ENCODE results near the gene DPF3.

DNA sequence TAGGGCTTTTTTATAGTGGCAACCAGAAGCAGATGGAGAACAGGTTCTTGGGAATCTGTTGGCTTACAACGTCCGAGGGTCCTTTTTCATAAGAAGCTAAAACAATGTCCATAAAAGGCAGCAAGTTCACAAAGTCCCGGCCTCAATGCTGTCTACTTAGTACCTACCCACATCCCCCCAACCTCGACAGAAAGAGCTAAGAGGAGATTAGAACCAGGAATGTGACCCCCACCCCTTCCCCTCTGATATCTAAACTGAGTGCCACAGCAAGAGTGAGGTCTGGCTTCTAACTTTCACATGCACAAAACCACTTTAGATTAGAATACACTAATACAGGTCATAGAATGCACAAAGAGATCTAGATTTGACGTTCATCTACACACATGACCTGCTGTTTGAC, 4.5 kb downstream of the DPF3 start:
- no peak for TF ChIP-seq TEAD4 (IDR thresholded peaks at IDR 0.05)
- TF ChIP-seq NFIC (IDR thresholded peaks at IDR 0.05): no peak
- no peak for TF ChIP-seq MAX (IDR thresholded peaks at IDR 0.05)
- TF ChIP-seq REST (IDR thresholded peaks at IDR 0.05; ENCODE audit: low read depth): no peak
- no peak for TF ChIP-seq USF1 (IDR thresholded peaks at IDR 0.05)
